HCT116 (cell line): ENCODE results near the gene HSF4. TPM values are rescaled to one million over a fixed set of nuclear protein-coding genes. Genes with fewer than 3 reads are reported as not detected.
A peak's percentile ranks its signal among the peaks of the same experiment; 100 is the strongest.

Source experiments
- ATAC-seq: fragments of 200-7000 bp; cut with Tn5 transposase; 2 replicates; pipeline ENCODE4 v1.9.1; 2020; ENCODE audit warnings: mild to moderate bottlenecking, moderate library complexity
- BruUV-seq: library from RNA; stranded (reverse); fragments of 400-500 nt; replicated peaks from 2 replicates; lab custom pipeline; 2021; lab: Mats Ljungman, UMichigan
- CTCF ChIA-PET: fragments of 300-600 bp; sonication (Branson Sonifier 250); formaldehyde crosslinking; loops from one replicate; lab custom pipeline; 2021; ENCODE audit warnings: antibody characterized with exemption; lab: Charles Lee
- POLR2A ChIA-PET: fragments of 300-600, 350-600 bp; sonication (Branson Sonifier 250); formaldehyde crosslinking; loops from one replicate; lab custom pipeline; 2021; ENCODE audit warnings: antibody characterized with exemption; lab: Charles Lee
- RAD21 ChIA-PET, 2 experiments: fragments of 300-600 bp; sonication (Branson Sonifier 250); formaldehyde crosslinking; loops; one replicate each; lab custom pipeline; 2023; ENCODE audit warnings: low total read pairs in 2 of 2; ENCODE audit not compliant: uncharacterized antibody in 2 of 2, unreplicated experiment in 2 of 2, low non-redundant PET in 1 of 2; lab: Charles Lee
- DNase-seq: peaks from one replicate; pipeline ENCODE4 v3.0.0-alpha.2; 2010; ENCODE audit warnings: low read depth, low spot score
- H2AFZ ChIP-seq: fragments of 200-600 bp; shearing (Covaris generic), sonication (generic); 2 replicates; pipeline ENCODE4 v1.6.1; 2017; ENCODE audit warnings: low read depth, mixed run types, mixed read lengths, antibody characterized with exemption, low read length; ENCODE audit not compliant: poor library complexity, severe bottlenecking
- H3K27ac ChIP-seq: 2 replicates; pipeline ENCODE4 v1.5.1; 2012; ENCODE audit warnings: low read depth, low read length
- H3K27me3 ChIP-seq: fragments of 200-600 bp; sonication (generic); 2 replicates; pipeline ENCODE4 v1.6.1; 2016; ENCODE audit warnings: mixed run types, low read length, mixed read lengths; ENCODE audit not compliant: insufficient read depth
- H3K36me3 ChIP-seq, 2 experiments: fragments of 200-500 bp in 1 of 2; fragments of 200-600 bp in 1 of 2; sonication (Bioruptor generic) in 1 of 2; sonication (generic) in 1 of 2; 2 replicates each; pipeline versions ENCODE4 v1.5.1 to v1.6.1; 2014 to 2016; ENCODE audit warnings: low read length in 2 of 2, inconsistent platforms in 1 of 2, mixed read lengths in 1 of 2, mixed run types in 1 of 2; ENCODE audit not compliant: insufficient read depth in 2 of 2, control insufficient read depth in 1 of 2
- H3K4me1 ChIP-seq, 2 experiments: fragments of 200-600 bp in 1 of 2; sonication (generic) in 1 of 2; 2 replicates each; pipeline versions ENCODE4 v1.5.1 to v1.6.1; 2012 to 2017; ENCODE audit warnings: low read length in 2 of 2, inconsistent platforms in 1 of 2, mild to moderate bottlenecking in 1 of 2, mixed read lengths in 1 of 2, mixed run types in 1 of 2, moderate library complexity in 1 of 2; ENCODE audit not compliant: insufficient read depth in 2 of 2, control insufficient read depth in 1 of 2
- H3K4me2 ChIP-seq: fragments of 200-600 bp; sonication (generic); 2 replicates; pipeline ENCODE4 v1.6.1; 2017; ENCODE audit warnings: mixed run types, low read length, mixed read lengths
- H3K4me3 ChIP-seq, 2 experiments: fragments of 200-600 bp in 1 of 2; sonication (generic) in 1 of 2; replicated peaks in 1 of 2; 2 replicates each; pipeline ENCODE4 v1.5.1; 2011 to 2016; ENCODE audit warnings: low read length in 2 of 2, control low read depth in 1 of 2, low read depth in 1 of 2, mild to moderate bottlenecking in 1 of 2, mixed read lengths in 1 of 2, mixed run types in 1 of 2
- H3K79me2 ChIP-seq: fragments of 200-600 bp; sonication (generic); 2 replicates; pipeline ENCODE4 v1.6.1; 2017; ENCODE audit warnings: mild to moderate bottlenecking, mixed run types, low read length, moderate library complexity, mixed read lengths; ENCODE audit not compliant: insufficient read depth
- H3K9ac ChIP-seq: fragments of 200-600 bp; sonication (generic); 2 replicates; pipeline ENCODE4 v1.6.1; 2016; ENCODE audit warnings: low read length, mixed read lengths
- H3K9me2 ChIP-seq: fragments of 200-600 bp; sonication (generic), shearing (Covaris generic); 2 replicates; pipeline ENCODE4 v1.6.1; 2017; ENCODE audit warnings: mixed run types, mild to moderate bottlenecking, moderate library complexity; ENCODE audit not compliant: insufficient read depth
- H3K9me3 ChIP-seq, 2 experiments: fragments of 200-500 bp in 1 of 2; fragments of 200-600 bp in 1 of 2; sonication (Bioruptor generic) in 1 of 2; sonication (generic) in 1 of 2; 2 replicates each; pipeline ENCODE4 v1.6.1; 2014 to 2017; ENCODE audit warnings: low read length in 2 of 2, mixed read lengths in 2 of 2, inconsistent platforms in 1 of 2, low read depth in 1 of 2, mild to moderate bottlenecking in 1 of 2, mixed run types in 1 of 2, moderate library complexity in 1 of 2; ENCODE audit not compliant: control insufficient read depth in 1 of 2, insufficient read depth in 1 of 2
- H4K20me1 ChIP-seq: fragments of 200-600 bp; sonication (generic), shearing (Covaris generic); 2 replicates; pipeline ENCODE4 v1.6.1; 2017; ENCODE audit warnings: mixed run types, mild to moderate bottlenecking, moderate library complexity; ENCODE audit not compliant: insufficient read depth
- ATF3 ChIP-seq: IDR thresholded peaks from 2 replicates; pipeline ENCODE4 v1.6.1; 2012
- CBX3 ChIP-seq: IDR thresholded peaks from 2 replicates; pipeline ENCODE4 v1.6.1; 2012; ENCODE audit warnings: low read depth
- CEBPB ChIP-seq: IDR thresholded peaks from 2 replicates; pipeline ENCODE4 v1.6.1; 2012; ENCODE audit warnings: low read depth
- CTCF ChIP-seq, 3 experiments: fragments of 200-600 bp in 1 of 3; sonication (generic) in 1 of 3; IDR thresholded peaks in 2 of 3; conservative IDR thresholded peaks in 1 of 3; 2 replicates each; pipeline ENCODE4 v1.5.1; 2012 to 2017; ENCODE audit warnings: low read depth in 2 of 3, low read length in 2 of 3, antibody characterized with exemption in 1 of 3, borderline replicate concordance in 1 of 3, control low read depth in 1 of 3, mild to moderate bottlenecking in 1 of 3, mixed read lengths in 1 of 3, mixed run types in 1 of 3, moderate library complexity in 1 of 3; ENCODE audit not compliant: insufficient read depth in 1 of 3
- ELF1 ChIP-seq: IDR thresholded peaks from 2 replicates; pipeline ENCODE4 v1.6.1; 2012; ENCODE audit warnings: low read depth, borderline replicate concordance
- EZH2 ChIP-seq: fragments of 200-600 bp; sonication (generic); IDR thresholded peaks from 2 replicates; pipeline ENCODE4 v1.6.1; 2017; ENCODE audit warnings: antibody characterized with exemption, mixed run types
- YY1 ChIP-seq: IDR thresholded peaks from 2 replicates; pipeline ENCODE4 v1.6.1; 2011; ENCODE audit warnings: low read length, low read depth, moderate library complexity, mild to moderate bottlenecking; ENCODE audit not compliant: insufficient replicate concordance; ENCODE audit errors: extremely low read depth
- ZBTB33 ChIP-seq: IDR thresholded peaks from 2 replicates; pipeline ENCODE4 v1.6.1; 2011; ENCODE audit warnings: mild to moderate bottlenecking, low read length, moderate library complexity; ENCODE audit not compliant: insufficient replicate concordance; ENCODE audit errors: extremely low read depth
- intact Hi-C: fragments of 100-400 bp; cut with micrococcal nuclease; formaldehyde crosslinking; loops from 2 replicates; pipeline ENCODE4 v1.10.0; 2022
- total RNA-seq: library from RNA; stranded (reverse); gene quantifications from one replicate; pipeline ENCODE4 v1.2.1, GENCODE V29; 2021; ENCODE audit not compliant: unreplicated experiment

Gene HSF4
- total RNA-seq, 1 experiment from 2014 or later, result 46.6 TPM

- ChIA-PET RAD21 (no interaction called here), CTCF (no interaction called here), POLR2A (no interaction called here)
- peak overlapping the region; percentile 34 for H3K9ac ChIP-seq
- BruUV-seq, result no TSS peak
- H3K79me2 ChIP-seq, result peaks cover 87% of the 10 kb centered on the region
- ATAC-seq (no peak), DNase-seq (no peak)
- no peaks in the 10 kb centered on the region for H3K27me3 ChIP-seq
- intact Hi-C loops, result no loop called here
- H3K4me3 ChIP-seq, result no peak overlapping the region
- H3K27ac ChIP-seq, result no peak overlapping the region
- TF ChIP-seq YY1, result no peak
- TF ChIP-seq CBX3, result no peak
- TF ChIP-seq ZBTB33, result no peak
- TF ChIP-seq CTCF (IDR thresholded peaks at IDR 0.05 in 2 of 3, conservative IDR thresholded peaks at IDR 0.05 in 1 of 3; ENCODE audit: borderline replicate concordance in 1 of 3, insufficient read depth in 1 of 3, low read depth in 2 of 3, low read length in 2 of 3), result no peak
- no peak for TF ChIP-seq ELF1
- no peak for TF ChIP-seq EZH2
- no peak for TF ChIP-seq ATF3
- TF ChIP-seq CEBPB, result no peak
- H3K4me1 ChIP-seq, result peaks cover 29 to 58% of the 10 kb centered on the region in 2 experiments
- peaks cover 0 to 2% of the 10 kb centered on the region in 2 experiments; a peak in 2 of 4 replicates for H3K36me3 ChIP-seq
- H3K9me3 ChIP-seq, result no peaks in the 10 kb centered on the region
- no peaks in the 10 kb centered on the region for H3K9me2 ChIP-seq
- H3K4me2 ChIP-seq, result peak overlapping the region; percentile 74
- no peaks in the 10 kb centered on the region for H4K20me1 ChIP-seq
- H2AFZ ChIP-seq, result no peak overlapping the region
Observed at GRCh38 chr16:67114793-67115192, 49.8 kb upstream of the HSF4 start.
